ENCODE results near the gene ITPR2.
"Not testable (repeated sequence)": the region's sequence is repeated elsewhere in the genome, so short reads cannot be mapped to it uniquely, and the experiment has no call there.

Gene ITPR2

DNA sequence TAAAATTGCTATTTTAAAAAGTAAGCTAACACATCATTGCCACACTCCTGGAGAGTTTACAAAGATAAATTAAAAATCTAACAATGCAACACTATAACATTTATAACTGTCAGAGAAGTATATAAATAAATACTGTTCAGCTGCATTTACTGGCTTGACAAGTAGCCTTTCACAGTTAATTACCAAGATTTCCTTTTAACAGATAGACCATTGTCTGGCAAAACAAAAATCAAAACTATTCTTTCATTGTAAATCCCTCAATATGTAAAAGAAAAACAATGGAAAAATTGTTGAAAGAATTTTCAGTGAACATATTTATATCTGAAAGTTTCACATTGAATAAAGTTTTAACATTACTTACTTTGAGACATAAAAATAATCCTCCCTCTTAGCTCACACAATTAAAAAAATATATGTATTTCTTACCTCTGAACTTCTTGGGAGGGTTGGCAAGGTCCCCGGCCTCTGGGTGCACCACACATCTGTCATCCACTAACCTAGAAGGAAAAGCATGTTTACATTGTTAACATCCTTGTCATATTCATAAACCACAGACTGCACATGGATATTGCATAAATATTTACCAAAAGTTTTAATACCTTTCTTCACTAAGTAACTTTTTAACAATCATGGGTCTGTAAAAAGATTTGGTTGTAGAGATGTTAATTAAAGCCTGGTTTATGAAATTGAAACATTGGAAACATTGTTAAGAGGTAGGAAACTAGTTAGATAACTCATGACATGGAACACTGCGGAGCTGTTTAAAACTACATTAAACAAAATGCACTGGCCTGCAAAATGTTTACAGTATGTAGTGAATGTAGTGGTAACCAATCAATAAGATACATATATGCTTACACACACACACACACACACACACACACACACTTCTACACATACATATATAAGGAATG is 43.0 kb downstream of the ITPR2 start:
- H3K27ac Mint-ChIP-seq: no peak overlapping the region

DNA sequence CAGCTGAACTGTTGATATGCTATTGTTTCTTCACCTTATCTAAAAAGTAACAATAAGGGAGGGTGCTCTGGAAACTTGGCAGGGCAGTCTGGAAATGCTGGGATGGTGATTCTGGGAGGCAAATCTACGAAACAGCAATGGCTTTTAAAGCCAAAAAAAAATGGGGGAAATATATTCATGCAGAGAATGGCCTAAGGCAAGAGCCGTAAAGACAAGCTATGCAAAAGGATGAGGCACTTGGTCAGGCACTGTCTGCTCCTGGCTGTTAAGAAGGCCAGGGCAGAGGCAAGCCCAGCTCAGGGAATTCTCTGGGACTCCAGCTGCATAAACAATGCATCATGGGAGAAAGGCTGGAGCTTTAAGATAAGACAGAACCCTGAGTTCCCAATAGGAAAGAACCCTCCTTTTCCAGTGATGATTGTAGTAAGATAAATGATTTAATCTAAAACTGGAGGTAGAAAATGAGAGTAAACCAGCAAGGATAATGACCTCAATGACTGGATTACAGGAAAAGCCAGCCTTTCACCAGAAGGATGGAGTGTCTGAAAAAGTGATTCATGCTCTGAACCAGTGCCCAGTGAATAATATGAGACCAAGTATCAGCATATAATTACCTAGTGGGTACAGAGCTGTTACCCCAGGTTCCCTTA is 46.0 kb downstream of the ITPR2 start:
- TF ChIP-seq, protein P1, sequence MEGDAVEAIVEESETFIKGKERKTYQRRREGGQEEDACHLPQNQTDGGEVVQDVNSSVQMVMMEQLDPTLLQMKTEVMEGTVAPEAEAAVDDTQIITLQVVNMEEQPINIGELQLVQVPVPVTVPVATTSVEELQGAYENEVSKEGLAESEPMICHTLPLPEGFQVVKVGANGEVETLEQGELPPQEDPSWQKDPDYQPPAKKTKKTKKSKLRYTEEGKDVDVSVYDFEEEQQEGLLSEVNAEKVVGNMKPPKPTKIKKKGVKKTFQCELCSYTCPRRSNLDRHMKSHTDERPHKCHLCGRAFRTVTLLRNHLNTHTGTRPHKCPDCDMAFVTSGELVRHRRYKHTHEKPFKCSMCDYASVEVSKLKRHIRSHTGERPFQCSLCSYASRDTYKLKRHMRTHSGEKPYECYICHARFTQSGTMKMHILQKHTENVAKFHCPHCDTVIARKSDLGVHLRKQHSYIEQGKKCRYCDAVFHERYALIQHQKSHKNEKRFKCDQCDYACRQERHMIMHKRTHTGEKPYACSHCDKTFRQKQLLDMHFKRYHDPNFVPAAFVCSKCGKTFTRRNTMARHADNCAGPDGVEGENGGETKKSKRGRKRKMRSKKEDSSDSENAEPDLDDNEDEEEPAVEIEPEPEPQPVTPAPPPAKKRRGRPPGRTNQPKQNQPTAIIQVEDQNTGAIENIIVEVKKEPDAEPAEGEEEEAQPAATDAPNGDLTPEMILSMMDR (IDR thresholded peaks at IDR 0.05): no peak
- H3K36me3 Mint-ChIP-seq (ENCODE audit: low read depth): peaks cover 15% of the 10 kb centered on the region
- H3K4me3 Mint-ChIP-seq: no peak overlapping the region
- H3K9me3 Mint-ChIP-seq: peaks cover 24% of the 10 kb centered on the region
- H3K27me3 Mint-ChIP-seq (ENCODE audit: low read depth, poor library complexity): no peaks in the 10 kb centered on the region
- H3K4me1 Mint-ChIP-seq: no peaks in the 10 kb centered on the region
- no peak overlapping the region for H3K27ac Mint-ChIP-seq
- DNase-seq: no peak

More for the DNA sequence above, 43.0 kb downstream of the ITPR2 start:
- H3K4me1 Mint-ChIP-seq: no peaks in the 10 kb centered on the region
- no peak overlapping the region for H3K4me3 Mint-ChIP-seq
- DNase-seq: no peak
- H3K9me3 Mint-ChIP-seq: peaks cover 8% of the 10 kb centered on the region
- peaks cover 4% of the 10 kb centered on the region for H3K27me3 Mint-ChIP-seq (ENCODE audit: low read depth, poor library complexity)
- H3K36me3 Mint-ChIP-seq (ENCODE audit: low read depth): peaks cover 6% of the 10 kb centered on the region
- TF ChIP-seq, protein P1 (IDR thresholded peaks at IDR 0.05): no peak

DNA sequence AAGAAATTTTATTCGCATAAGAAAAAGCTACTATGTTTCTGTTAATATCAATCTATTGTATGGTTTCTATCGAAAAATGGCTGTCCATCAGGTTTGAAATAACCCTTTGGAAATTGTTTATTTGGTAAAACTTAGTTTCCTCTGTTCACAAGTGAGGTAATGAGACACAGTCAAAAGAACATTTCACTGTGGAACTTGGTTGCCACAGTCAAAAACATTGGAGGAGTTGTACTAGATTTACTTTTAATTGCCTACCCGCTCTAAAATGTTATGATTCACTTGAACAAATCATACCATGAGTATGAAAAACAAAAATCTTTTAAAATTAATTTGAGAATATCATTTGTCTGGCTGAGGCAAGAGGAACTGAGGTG is 46.5 kb downstream of the ITPR2 start:
- no peak overlapping the region for H3K4me3 Mint-ChIP-seq
- TF ChIP-seq, protein P1 (IDR thresholded peaks at IDR 0.05): no peak
- H3K36me3 Mint-ChIP-seq (ENCODE audit: low read depth): peaks cover 15% of the 10 kb centered on the region

DNA sequence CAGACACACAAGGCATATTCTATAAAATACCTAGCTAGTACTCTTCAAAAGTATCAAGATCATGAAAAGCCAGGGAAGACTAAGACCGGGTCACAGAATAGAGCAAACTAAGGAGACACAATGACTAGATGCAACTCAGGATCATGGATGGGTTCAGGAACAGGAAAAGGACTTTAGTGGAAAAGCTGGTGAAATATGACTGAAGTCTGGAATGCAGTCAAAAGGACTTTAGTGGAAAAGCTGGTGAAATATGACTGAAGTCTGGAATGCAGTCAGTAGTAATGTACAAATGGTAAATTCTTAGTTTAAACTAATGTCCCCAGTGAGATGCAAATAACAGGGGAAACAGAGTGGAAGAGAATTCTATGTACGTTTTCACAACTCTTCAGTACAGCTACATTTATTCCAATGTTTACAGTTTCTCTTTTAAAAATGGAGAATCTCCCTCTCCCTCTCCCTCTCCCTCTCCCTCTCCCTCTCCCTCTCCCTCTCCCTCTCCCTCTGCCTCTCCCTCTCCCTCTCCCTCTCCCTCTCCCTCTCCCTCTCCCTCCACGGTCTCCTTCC is 49.1 kb downstream of the ITPR2 start:
- peak overlapping the region; percentile 2 for H3K27ac Mint-ChIP-seq
- peaks cover 22% of the 10 kb centered on the region for H3K36me3 Mint-ChIP-seq (ENCODE audit: low read depth)
- not testable (repeated sequence) for H3K27me3 Mint-ChIP-seq (ENCODE audit: low read depth, poor library complexity); H3K4me3 Mint-ChIP-seq; H3K4me1 Mint-ChIP-seq; DNase-seq
- peaks cover 37% of the 10 kb centered on the region for H3K9me3 Mint-ChIP-seq

More for the DNA sequence above, 46.5 kb downstream of the ITPR2 start:
- Mint-ChIP-seq H3K27me3 (ENCODE audit: low read depth, poor library complexity) (no peaks in the 10 kb centered on the region), H3K27ac (no peak overlapping the region), H3K4me1 (no peaks in the 10 kb centered on the region), H3K9me3 (peaks cover 24% of the 10 kb centered on the region)
- DNase-seq: no peak

DNA sequence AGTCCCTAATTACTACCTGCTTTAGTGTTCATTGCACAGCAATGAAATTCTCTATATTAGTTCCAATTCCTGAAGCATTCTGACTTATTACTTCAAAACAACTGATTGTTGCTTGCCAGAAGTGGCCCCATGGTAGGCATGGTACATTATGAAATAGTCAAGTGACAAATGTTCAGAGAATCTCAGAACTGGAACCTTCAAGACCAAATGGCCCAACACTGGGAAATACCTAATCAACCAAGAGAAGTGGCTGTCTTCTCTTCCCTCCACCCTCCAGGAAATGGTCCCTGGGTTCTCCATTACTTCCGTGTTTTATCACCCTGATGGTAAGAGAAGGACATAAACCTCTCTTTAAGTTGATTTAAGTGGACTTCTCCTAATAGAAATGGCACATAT is 49.9 kb downstream of the ITPR2 start:
- no peaks in the 10 kb centered on the region for H3K27me3 Mint-ChIP-seq (ENCODE audit: low read depth, poor library complexity)
- peaks cover 21% of the 10 kb centered on the region for H3K36me3 Mint-ChIP-seq (ENCODE audit: low read depth)
- H3K9me3 Mint-ChIP-seq: peaks cover 43% of the 10 kb centered on the region
- no peak overlapping the region for H3K4me3 Mint-ChIP-seq
- no peak for DNase-seq
- TF ChIP-seq, protein P1 (IDR thresholded peaks at IDR 0.05): no peak
- no peaks in the 10 kb centered on the region for H3K4me1 Mint-ChIP-seq
- H3K27ac Mint-ChIP-seq: no peak overlapping the region

DNA sequence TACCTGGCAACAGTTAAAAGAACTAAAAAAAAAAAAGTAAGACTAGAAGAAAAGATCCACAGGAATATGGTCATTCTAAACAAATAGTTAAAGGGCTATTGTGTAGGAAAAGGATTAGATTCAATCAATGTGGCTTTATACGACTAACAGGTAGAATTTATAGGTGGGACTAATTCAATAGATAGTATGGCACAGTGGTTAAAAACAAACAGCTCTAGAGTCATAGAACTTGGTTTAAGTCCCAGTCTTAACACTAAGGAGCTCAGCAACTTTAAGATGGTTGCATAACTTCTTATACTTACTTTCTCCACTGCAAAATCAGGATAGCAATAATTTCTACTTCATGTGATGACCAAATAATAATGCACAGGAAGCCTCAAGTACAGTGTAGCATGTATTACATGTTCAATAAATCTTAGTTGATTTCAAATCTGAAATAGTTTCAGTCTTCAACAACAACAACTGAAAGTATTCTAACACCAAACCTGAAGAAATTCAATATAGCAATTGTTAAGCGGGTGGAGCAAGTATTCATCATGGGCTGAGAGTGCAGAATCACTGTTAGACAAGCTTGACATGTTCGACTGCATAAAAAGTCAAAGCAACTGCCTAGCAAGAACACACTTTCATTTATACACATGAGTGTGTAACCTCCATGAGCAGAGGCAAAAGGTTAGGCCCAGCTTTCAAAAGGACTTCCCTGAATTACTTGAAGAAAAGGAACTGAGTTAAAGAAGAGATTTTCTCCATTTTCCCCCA is 50.4 kb downstream of the ITPR2 start:
- TF ChIP-seq, protein P1 (IDR thresholded peaks at IDR 0.05): no peak
- no peaks in the 10 kb centered on the region for H3K4me1 Mint-ChIP-seq
- DNase-seq: no peak
- peaks cover 23% of the 10 kb centered on the region for H3K36me3 Mint-ChIP-seq (ENCODE audit: low read depth)
- H3K27me3 Mint-ChIP-seq (ENCODE audit: low read depth, poor library complexity): no peaks in the 10 kb centered on the region
- peaks cover 49% of the 10 kb centered on the region for H3K9me3 Mint-ChIP-seq
- H3K27ac Mint-ChIP-seq: no peak overlapping the region
- H3K4me3 Mint-ChIP-seq: no peak overlapping the region

DNA sequence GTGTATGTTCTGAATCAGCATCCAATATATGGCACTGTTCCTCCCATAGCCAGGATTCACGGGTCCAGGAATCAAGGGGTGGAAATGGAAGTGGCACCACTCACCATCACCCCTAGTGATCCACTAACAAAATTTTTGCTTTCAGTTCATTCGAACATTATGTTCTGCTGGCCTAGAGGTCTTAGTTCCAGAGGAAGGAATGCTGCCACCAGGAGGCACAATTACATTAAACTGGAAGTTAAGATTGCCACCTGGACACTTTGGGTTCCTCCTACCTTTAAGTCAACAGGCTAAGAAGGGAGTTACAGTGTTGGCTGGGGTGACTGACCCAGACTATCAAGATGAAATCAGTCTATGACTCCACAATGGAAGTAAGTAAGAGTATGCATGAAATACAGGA is 52.3 kb downstream of the ITPR2 start:
- not testable (repeated sequence) for H3K4me1 Mint-ChIP-seq; H3K4me3 Mint-ChIP-seq; H3K27me3 Mint-ChIP-seq (ENCODE audit: low read depth, poor library complexity); H3K27ac Mint-ChIP-seq; DNase-seq
- Mint-ChIP-seq H3K36me3 (ENCODE audit: low read depth) (peaks cover 37% of the 10 kb centered on the region), H3K9me3 (peaks cover 58% of the 10 kb centered on the region)

DNA sequence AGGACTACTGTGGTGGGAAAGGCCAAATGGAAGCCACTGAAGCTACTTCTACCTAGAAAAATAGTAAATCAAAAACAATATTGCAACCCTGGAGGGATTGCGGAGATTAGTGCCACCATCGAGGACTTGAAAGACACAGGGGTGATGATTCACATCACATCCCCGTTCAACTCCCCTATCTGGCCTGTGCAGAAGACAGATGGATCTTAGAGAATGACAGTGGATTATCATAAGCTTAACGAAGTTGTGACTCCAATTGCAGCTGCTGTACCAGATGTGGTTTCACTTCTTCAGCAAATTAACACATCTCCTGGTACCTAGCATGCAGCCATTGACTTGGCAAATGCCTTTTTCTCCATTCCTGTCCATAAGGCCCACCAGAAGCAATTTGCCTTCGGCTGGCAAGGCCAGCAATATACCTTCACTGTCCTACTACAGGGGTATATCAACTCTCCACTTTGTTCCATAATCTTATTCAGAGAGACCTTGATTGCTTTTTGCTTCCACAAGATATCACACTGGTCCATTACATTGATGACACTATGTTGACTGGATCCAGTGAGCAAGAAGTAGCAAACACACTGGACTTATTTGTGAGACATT is 54.7 kb downstream of the ITPR2 start:
- not testable (repeated sequence) for H3K4me3 Mint-ChIP-seq; DNase-seq; H3K4me1 Mint-ChIP-seq; H3K27me3 Mint-ChIP-seq (ENCODE audit: low read depth, poor library complexity); H3K27ac Mint-ChIP-seq
- Mint-ChIP-seq H3K9me3 (peaks cover 48% of the 10 kb centered on the region), H3K36me3 (ENCODE audit: low read depth) (peaks cover 29% of the 10 kb centered on the region)

Measured in nephron progenitor cell (in vitro differentiated cells).